ENCODE measurements around the gene STX3. TPM values are rescaled to one million over a fixed set of nuclear protein-coding genes. Genes with fewer than 3 reads are reported as not detected.

STX3 gene
- total and polyA plus RNA-seq, 2 of the 13 experiments (the other 11 are each of a cell fraction or from before 2014, with no cell fraction given) = 16.5 to 24.0 TPM

DNA sequence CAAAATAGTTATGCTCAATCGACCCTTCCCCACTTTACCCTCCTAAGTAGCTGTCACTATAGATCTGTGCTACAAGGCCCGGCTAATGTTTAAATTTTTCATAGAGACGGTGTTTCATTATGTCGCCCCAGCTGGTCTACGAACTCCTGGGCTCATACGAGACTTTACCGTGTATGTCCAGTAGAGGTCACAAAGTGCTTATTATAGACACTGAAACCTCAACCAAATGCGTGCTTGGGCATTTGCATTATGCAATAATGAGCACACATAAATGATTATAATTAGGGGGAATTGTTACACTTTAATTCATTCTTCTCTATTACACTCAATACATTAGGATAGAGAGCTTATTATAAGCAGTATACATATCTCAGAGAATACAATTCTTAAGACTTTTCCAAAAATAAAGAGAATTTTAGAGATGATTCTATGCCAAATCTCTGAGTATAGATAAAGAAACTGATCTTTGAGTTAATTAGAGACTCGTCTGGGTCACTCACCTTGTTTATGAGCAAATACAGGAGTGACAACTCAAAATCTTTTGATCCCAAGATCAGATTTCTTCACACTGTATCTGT lies 67.9 kb downstream of the STX3 start:
- no peak overlapping the region for H2AFZ ChIP-seq (ENCODE audit: low read length)
- no peak overlapping the region for H3K4me3 ChIP-seq (replicated peaks in 1 of 3; ENCODE audit: insufficient read depth in 1 of 3, low read depth in 2 of 3, low read length in 3 of 3)
- no peak overlapping the region for H3K27ac ChIP-seq (ENCODE audit: extremely low read length, insufficient read depth, low read length)
- in situ Hi-C loops (cut with HindIII; ENCODE audit: extremely low pct_ligation_motif_present, low pct_unique_long_range_greater_than_20kb) (loop anchor here (5.0 kb wide), 1 partner anchor 309 kb away; no protein-coding TSS in a partner anchor), intact Hi-C loops (cut with micrococcal nuclease; ENCODE audit: unreplicated experiment) (loop anchor here (1.0 to 2.0 kb wide), 3 partner anchors 96 to 428 kb away; no protein-coding TSS in a partner anchor)
- CTCF ChIA-PET (ENCODE audit: low intra/inter-chr PET ratio, low total read pairs) = interaction anchor here (1.7 to 2.4 kb wide), 3 partner anchors 95 to 370 kb away, joined by 5 to 29 read pairs (median 18); no protein-coding TSS in a partner anchor
- no peaks in the 10 kb centered on the region for H3K36me3 ChIP-seq (replicated peaks in 1 of 2; ENCODE audit: control insufficient read depth in 1 of 2, insufficient read depth in 2 of 2, low read length in 2 of 2)
- DNase-seq (ENCODE audit: low spot score) = peak; percentile 63
- no peaks in the 10 kb centered on the region for H3K9me3 ChIP-seq (ENCODE audit: low read length)
- WGBS (ENCODE audit: low lambda C conversion rate) = 2% methylated on average over 9 of the region's 9 CpGs
- no peak overlapping the region for H3K4me2 ChIP-seq (ENCODE audit: low read depth, low read length)
- FAIRE-seq = peak; percentile 88
- no TSS peak for BruUV-seq (replicated peaks)
- no peak overlapping the region for H3K9ac ChIP-seq (ENCODE audit: insufficient read depth, low read depth, low read length)
- no peaks in the 10 kb centered on the region for H3K27me3 ChIP-seq (ENCODE audit: control insufficient read depth in 1 of 2, insufficient read depth in 2 of 2, low read length in 2 of 2)
- no peaks in the 10 kb centered on the region for H3K79me2 ChIP-seq (ENCODE audit: insufficient read depth, low read length)
- no peaks in the 10 kb centered on the region for H3K4me1 ChIP-seq (ENCODE audit: insufficient read depth, low read length)
- POLR2A ChIA-PET = no interaction called here
- peak; percentile 87 for ATAC-seq
- H4K20me1 ChIP-seq (ENCODE audit: insufficient read depth, low read length) = no peaks in the 10 kb centered on the region
- TF ChIP-seq NFIC (IDR thresholded peaks at IDR 0.05; ENCODE audit: low read length) = no peak
- TF ChIP-seq DMAP1 (CRISPR knock-in tag; IDR thresholded peaks at IDR 0.05) = no peak
- peak; percentile 62 for TF ChIP-seq RAD21 (CRISPR knock-in tag; IDR thresholded peaks at IDR 0.05)
- peak; percentile 75 for TF ChIP-seq SMC3 (IDR thresholded peaks at IDR 0.05; ENCODE audit: low read length)
- TF ChIP-seq, protein P1, sequence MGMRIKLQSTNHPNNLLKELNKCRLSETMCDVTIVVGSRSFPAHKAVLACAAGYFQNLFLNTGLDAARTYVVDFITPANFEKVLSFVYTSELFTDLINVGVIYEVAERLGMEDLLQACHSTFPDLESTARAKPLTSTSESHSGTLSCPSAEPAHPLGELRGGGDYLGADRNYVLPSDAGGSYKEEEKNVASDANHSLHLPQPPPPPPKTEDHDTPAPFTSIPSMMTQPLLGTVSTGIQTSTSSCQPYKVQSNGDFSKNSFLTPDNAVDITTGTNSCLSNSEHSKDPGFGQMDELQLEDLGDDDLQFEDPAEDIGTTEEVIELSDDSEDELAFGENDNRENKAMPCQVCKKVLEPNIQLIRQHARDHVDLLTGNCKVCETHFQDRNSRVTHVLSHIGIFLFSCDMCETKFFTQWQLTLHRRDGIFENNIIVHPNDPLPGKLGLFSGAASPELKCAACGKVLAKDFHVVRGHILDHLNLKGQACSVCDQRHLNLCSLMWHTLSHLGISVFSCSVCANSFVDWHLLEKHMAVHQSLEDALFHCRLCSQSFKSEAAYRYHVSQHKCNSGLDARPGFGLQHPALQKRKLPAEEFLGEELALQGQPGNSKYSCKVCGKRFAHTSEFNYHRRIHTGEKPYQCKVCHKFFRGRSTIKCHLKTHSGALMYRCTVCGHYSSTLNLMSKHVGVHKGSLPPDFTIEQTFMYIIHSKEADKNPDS (CRISPR knock-in tag; IDR thresholded peaks at IDR 0.05) = no peak
- peak; percentile 64; the same call in 1 of the 2 replicates for TF ChIP-seq ZNF441 (CRISPR knock-in tag; IDR thresholded peaks at IDR 0.05; ENCODE audit: borderline replicate concordance)
- TF ChIP-seq, protein P2, sequence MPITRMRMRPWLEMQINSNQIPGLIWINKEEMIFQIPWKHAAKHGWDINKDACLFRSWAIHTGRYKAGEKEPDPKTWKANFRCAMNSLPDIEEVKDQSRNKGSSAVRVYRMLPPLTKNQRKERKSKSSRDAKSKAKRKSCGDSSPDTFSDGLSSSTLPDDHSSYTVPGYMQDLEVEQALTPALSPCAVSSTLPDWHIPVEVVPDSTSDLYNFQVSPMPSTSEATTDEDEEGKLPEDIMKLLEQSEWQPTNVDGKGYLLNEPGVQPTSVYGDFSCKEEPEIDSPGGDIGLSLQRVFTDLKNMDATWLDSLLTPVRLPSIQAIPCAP (CRISPR knock-in tag; IDR thresholded peaks at IDR 0.05; ENCODE audit: low read depth) = no peak
- TF ChIP-seq ZSCAN12 (CRISPR knock-in tag; IDR thresholded peaks at IDR 0.05) = no peak
- TF ChIP-seq, protein P3, sequence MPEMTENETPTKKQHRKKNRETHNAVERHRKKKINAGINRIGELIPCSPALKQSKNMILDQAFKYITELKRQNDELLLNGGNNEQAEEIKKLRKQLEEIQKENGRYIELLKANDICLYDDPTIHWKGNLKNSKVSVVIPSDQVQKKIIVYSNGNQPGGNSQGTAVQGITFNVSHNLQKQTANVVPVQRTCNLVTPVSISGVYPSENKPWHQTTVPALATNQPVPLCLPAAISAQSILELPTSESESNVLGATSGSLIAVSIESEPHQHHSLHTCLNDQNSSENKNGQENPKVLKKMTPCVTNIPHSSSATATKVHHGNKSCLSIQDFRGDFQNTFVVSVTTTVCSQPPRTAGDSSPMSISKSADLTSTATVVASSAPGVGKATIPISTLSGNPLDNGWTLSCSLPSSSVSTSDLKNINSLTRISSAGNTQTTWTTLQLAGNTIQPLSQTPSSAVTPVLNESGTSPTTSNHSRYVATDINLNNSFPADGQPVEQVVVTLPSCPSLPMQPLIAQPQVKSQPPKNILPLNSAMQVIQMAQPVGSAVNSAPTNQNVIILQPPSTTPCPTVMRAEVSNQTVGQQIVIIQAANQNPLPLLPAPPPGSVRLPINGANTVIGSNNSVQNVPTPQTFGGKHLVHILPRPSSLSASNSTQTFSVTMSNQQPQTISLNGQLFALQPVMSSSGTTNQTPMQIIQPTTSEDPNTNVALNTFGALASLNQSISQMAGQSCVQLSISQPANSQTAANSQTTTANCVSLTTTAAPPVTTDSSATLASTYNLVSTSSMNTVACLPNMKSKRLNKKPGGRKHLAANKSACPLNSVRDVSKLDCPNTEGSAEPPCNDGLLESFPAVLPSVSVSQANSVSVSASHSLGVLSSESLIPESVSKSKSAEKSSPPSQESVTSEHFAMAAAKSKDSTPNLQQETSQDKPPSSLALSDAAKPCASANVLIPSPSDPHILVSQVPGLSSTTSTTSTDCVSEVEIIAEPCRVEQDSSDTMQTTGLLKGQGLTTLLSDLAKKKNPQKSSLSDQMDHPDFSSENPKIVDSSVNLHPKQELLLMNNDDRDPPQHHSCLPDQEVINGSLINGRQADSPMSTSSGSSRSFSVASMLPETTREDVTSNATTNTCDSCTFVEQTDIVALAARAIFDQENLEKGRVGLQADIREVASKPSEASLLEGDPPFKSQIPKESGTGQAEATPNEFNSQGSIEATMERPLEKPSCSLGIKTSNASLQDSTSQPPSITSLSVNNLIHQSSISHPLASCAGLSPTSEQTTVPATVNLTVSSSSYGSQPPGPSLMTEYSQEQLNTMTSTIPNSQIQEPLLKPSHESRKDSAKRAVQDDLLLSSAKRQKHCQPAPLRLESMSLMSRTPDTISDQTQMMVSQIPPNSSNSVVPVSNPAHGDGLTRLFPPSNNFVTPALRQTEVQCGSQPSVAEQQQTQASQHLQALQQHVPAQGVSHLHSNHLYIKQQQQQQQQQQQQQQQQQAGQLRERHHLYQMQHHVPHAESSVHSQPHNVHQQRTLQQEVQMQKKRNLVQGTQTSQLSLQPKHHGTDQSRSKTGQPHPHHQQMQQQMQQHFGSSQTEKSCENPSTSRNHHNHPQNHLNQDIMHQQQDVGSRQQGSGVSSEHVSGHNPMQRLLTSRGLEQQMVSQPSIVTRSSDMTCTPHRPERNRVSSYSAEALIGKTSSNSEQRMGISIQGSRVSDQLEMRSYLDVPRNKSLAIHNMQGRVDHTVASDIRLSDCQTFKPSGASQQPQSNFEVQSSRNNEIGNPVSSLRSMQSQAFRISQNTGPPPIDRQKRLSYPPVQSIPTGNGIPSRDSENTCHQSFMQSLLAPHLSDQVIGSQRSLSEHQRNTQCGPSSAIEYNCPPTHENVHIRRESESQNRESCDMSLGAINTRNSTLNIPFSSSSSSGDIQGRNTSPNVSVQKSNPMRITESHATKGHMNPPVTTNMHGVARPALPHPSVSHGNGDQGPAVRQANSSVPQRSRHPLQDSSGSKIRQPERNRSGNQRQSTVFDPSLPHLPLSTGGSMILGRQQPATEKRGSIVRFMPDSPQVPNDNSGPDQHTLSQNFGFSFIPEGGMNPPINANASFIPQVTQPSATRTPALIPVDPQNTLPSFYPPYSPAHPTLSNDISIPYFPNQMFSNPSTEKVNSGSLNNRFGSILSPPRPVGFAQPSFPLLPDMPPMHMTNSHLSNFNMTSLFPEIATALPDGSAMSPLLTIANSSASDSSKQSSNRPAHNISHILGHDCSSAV (CRISPR knock-in tag; IDR thresholded peaks at IDR 0.05; ENCODE audit: borderline replicate concordance) = no peak
- no peak for TF ChIP-seq ZNF256 (CRISPR knock-in tag; conservative IDR thresholded peaks at IDR 0.05)
- TF ChIP-seq, protein P4, sequence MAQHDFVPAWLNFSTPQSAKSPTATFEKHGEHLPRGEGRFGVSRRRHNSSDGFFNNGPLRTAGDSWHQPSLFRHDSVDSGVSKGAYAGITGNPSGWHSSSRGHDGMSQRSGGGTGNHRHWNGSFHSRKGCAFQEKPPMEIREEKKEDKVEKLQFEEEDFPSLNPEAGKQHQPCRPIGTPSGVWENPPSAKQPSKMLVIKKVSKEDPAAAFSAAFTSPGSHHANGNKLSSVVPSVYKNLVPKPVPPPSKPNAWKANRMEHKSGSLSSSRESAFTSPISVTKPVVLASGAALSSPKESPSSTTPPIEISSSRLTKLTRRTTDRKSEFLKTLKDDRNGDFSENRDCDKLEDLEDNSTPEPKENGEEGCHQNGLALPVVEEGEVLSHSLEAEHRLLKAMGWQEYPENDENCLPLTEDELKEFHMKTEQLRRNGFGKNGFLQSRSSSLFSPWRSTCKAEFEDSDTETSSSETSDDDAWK (CRISPR knock-in tag; IDR thresholded peaks at IDR 0.05) = no peak
- peak; percentile 83 for TF ChIP-seq CEBPB (IDR thresholded peaks at IDR 0.05; ENCODE audit: borderline replicate concordance, low read depth, low read length)
